Measurements from ENCODE around the gene DSEL. TPM values are rescaled to one million over a fixed set of nuclear protein-coding genes. Genes with fewer than 3 reads are reported as not detected.

The DSEL gene
- total and polyA plus RNA-seq, 2 of the 4 experiments (the other 2 are of a cell fraction) = 16.8 to 100 TPM

GRCh38 chr18:67518566-67518965 is 2.0 kb upstream of the DSEL start:
- Histone ChIP-seq H2BK120ac (ENCODE audit: low read depth, low read length) (0 out of 2 replicates have a peak overlapping the region, but pooled peaks have one; percentile 28), H3K4me2 (ENCODE audit: low read depth, low read length) (no peak overlapping the region), H3K27me3 (ENCODE audit: control insufficient read depth, insufficient read depth, low read length) (no peaks in the 10 kb centered on the region), H2AK9ac (replicated peaks; ENCODE audit: low read depth, low read length, poor library complexity) (no peak overlapping the region), H4K20me1 (ENCODE audit: insufficient read depth, low read length) (peaks cover 10% of the 10 kb centered on the region; the same call in 1 of the 2 replicates), H3K27ac (ENCODE audit: insufficient read depth, low read length) (no peak overlapping the region), H3K56ac (ENCODE audit: extremely low read depth, insufficient read depth, low read length) (no peak overlapping the region), H3K18ac (ENCODE audit: low read depth, low read length) (peak overlapping the region; percentile 71), H2BK20ac (ENCODE audit: low read depth, low read length) (no peak overlapping the region), H2AFZ (replicated peaks; ENCODE audit: low read length, poor library complexity) (peak overlapping the region; percentile 8), H4K91ac (ENCODE audit: insufficient read depth, low read depth, low read length) (no peak overlapping the region), H3K36me3 (ENCODE audit: control insufficient read depth, insufficient read depth, low read length) (peaks cover 7% of the 10 kb centered on the region), H2BK5ac (ENCODE audit: low read depth, low read length, poor library complexity, severe bottlenecking) (peak overlapping the region; percentile 6), H3K9me3 (ENCODE audit: control insufficient read depth, insufficient read depth, low read length) (no peaks in the 10 kb centered on the region), H3K4me1 (ENCODE audit: control insufficient read depth, insufficient read depth, low read length) (peaks cover 9% of the 10 kb centered on the region), H2AK5ac (ENCODE audit: low read depth, low read length) (0 out of 2 replicates have a peak overlapping the region, but pooled peaks have one; percentile 43), H3K79me1 (ENCODE audit: low read depth in 1 of 2, low read length in 2 of 2) (peaks cover 7 to 25% of the 10 kb centered on the region in 2 experiments), H2BK15ac (ENCODE audit: low read depth, low read length) (peak overlapping the region; percentile 19; the same call in 1 of the 3 replicates), H3K14ac (replicated peaks; ENCODE audit: low read depth, low read length) (0 out of 2 replicates have a peak overlapping the region, but pooled peaks have one; percentile 26), H3K9me1 (ENCODE audit: insufficient read depth, low read length) (peaks cover 10% of the 10 kb centered on the region), H3K9ac (ENCODE audit: low read depth, low read length) (no peak overlapping the region), H3K4ac (ENCODE audit: low read depth, low read length) (0 out of 2 replicates have a peak overlapping the region, but pooled peaks have one; percentile 34), H4K8ac (ENCODE audit: low read depth in 2 of 2, low read length in 2 of 2) (0 out of 4 replicates have a peak overlapping the region, but pooled peaks have one; percentile 4 to 11), H3K4me3 (ENCODE audit: insufficient read depth, low read depth, low read length) (no peak overlapping the region), H3K23ac (ENCODE audit: low read depth, low read length) (no peak overlapping the region), H4K5ac (ENCODE audit: low read depth, low read length) (peak overlapping the region; percentile 51; the same call in 1 of the 2 replicates)
- TF ChIP-seq RCOR1 (IDR thresholded peaks at IDR 0.05; ENCODE audit: insufficient replicate concordance, low read length) = no peak
- no peak for TF ChIP-seq RAD21 (IDR thresholded peaks at IDR 0.05; ENCODE audit: low read length)
- ChIA-PET CTCF (no interaction called here), POLR2A (ENCODE audit: unreplicated experiment) (no interaction called here)
- intact Hi-C loops (cut with micrococcal nuclease) = loop anchor here (5.0 to 10.0 kb wide), 5 partner anchors 264 to 746 kb away; no protein-coding TSS in a partner anchor
- in situ Hi-C loops (cut with MboI; ENCODE audit: low sequenced_read_pairs) = loop anchor here (5.0 to 10.0 kb wide), 4 partner anchors 154 to 1146 kb away; no protein-coding TSS in a partner anchor
- DNase-seq = no peak
- no TSS peak for BruUV-seq (replicated peaks)
- no CpG with 5 or more reads among the region's 5 CpGs for WGBS, 2 experiments (ENCODE audit: extremely low coverage in 2 of 2, insufficient read length in 1 of 2)
- dilution Hi-C loops (cut with HindIII; ENCODE audit: low sequenced_read_pairs, unreplicated experiment) = no loop called here
- ATAC-seq (ENCODE audit: low read depth) = no peak

All from IMR-90 (cell line).